ENCODE measurements around the gene ZNF688.
A peak's percentile ranks its signal among the peaks of the same experiment; 100 is the strongest.
"Not testable (repeated sequence)": the region's sequence is repeated elsewhere in the genome, so short reads cannot be mapped to it uniquely, and the experiment has no call there.

Gene ZNF688

GRCh38 chr16:30532285-30533145, 39.0 kb downstream of the ZNF688 start:
- DNase-seq: no peak

GRCh38 chr16:30530163-30531037, 41.1 kb downstream of the ZNF688 start:
- no peak for DNase-seq

DNA sequence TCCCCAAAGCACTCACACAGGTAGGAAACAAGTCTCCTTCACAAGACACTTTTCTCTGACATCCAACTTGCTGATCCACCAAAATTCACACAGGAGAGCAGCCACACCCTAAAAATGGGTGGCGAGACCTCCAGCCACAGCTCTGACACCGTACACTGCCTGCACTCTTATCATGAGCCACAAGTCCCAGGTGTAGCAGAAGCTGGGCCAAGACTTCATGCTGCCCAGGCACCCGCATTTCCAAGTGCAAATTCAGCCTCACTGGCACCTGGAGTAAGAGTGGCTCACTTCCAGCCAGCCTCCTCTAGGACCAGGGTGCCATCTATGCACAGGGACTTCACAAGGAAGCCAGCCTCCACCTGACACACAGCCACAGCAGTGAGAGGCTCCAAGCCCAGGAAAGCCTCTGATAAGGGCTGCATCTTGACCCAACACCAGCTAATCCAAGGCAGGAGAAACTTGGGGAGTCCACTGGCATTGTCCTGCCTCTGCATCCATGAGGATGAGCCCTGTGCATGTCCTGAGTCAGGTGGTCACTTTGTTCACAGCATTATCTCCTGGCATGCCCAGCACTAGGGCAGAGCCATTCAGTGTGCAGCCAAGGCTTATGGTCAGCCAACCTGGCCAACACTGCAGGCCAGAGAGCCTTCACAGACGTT, 42.6 kb downstream of the ZNF688 start:
- DNase-seq: no peak

DNA sequence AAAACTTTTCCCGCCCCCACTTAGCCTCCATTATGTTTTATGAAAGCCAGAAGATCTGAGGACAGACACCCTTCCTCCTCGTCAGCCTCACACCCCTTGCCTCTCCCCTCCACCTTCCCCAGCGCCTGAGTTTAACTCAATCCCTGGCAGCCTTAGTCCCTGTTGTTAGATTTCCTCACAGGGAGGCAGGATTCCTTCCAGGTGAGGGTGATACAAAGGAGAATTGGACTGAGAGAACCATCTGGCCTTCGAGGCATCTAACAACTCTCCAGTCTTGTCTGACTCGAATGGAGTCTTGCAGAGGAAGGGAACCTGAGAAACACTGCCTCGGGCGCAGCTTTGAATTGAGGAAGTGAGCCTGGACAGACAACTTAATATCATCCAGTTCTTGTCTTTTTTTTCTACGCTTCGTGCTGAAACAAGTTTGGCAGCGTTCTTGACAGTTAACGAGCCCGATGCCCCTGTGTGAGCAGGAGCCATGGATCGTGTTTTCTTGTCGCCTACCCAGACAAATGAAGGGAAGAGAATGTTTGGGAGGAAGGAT, 43.8 kb downstream of the ZNF688 start:
- DNase-seq: no peak

DNA sequence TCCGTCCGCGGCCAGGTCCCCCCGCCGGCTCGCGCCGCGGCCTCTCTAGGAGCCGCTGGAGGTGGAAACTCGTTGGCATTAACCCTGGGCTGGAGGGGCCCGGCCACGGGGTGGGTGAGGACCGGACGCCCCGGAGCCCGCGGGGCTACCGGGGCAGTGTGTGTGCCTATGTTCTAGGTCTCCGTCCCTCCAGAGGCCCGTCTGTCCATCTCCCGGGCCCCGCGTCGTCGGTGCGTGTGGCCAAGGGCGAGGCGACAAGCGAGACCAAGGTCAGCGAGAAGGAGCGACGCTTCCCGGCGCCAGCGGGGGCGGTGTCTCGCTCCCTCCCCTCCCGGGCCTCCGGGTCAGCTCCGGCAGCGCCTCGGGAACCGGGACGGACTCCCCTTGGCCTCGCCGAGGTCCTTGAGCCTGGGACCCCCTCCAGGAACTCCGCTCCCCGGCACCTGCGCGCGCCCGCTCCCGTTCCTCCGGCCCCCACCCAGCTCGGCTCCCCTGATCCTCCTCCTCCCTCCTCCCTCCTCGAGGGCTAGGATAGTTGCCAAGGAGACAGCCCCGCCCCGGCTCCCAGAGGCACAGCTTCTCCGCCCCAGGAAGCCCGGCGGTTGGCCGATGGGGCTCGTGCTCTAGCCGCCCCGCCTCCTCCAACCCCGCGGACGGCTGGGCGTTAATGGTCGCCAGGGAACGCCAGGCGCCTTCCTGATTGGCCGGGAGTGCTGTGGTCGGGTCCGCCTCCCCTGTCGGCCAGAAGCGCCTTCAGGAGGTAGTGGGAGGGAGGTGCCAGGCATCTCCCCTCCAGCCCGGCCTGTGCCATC, 44.5 kb downstream of the ZNF688 start:
- peak; percentile 77 for DNase-seq

DNA sequence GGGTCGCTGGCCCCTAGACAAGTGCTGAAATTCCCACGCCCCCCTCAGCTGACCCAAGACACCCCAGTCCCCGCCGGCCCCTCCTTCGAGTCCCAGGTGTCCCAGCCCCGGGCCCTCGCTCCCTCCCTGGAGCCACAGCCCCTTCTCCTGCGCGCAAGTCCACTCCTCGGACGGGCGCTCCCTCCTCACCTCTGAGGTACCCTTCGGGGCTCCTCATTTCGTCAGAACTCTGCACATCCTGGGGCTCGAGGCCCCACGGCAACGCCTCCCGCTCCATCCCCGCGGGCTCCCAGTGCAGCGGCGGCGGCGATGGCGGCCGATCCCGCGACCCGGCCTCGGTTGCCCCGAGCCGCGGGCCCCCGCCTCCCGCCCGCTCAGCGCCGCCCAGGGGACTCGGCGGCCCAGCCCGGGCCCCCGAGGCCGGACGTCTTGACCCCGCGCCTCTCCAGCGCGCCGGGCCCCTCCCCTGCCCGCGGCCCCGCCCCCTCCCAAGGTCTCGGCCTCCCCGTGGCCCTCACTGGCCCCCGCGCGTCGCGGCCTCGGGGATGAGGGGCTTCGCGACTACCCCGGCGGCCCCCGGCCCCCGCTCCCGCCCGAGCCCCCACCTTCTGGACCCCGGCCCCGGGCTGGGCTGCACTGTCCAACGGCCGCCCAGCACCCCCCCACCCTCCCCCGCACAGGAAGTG, 45.2 kb downstream of the ZNF688 start, which contains the start of gene ZNF768:
ZNF768 (minus strand) TSS at position 430 of the 686 bp plus-strand sequence; CDS start at position 277, 153 bp downstream.
- DNase-seq: no peak

GRCh38 chr16:30525844-30526136, 45.7 kb downstream of the ZNF688 start:
- no peak for DNase-seq

GRCh38 chr16:30524575-30525568, 46.6 kb downstream of the ZNF688 start:
- no peak for DNase-seq

DNA sequence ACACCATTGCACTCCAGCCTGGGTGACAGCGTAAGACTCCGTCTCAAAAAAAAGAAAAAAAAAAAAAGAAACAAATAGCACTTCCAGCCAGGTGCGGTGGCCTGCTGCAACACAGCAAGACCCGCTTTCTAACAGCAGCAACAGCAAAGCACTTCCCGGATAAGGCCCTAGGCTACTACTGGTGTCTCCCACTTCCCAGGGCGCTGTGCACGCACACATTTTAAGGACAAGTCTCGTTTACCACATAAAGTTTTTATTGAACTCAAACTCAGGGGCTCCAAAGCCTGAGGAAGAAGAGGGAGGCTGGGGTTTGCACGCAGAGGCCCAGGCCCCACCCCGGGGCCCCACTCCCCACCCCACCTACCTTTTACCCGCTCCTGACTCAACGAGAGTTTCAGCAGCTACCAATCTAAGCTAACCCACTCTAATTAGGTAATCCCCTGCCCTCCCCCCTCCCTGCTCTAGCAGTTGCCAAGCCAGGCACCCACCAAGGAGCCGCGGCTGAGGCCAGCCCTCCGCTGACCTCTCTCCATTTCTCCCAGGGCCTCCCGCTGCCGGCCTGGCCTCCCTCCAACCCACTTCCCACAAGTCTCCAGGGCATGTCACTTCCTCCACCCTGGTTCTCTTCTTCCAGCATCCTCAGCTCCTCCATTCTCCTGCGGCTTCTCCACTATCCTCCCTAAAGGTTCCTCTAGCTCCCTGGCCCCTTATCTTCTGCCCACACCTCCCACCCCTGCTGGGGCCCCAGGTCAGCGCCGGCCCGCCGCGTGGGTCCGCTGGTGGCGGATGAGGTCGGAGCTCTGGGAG, 47.5 kb downstream of the ZNF688 start:
- DNase-seq: no peak

DNA sequence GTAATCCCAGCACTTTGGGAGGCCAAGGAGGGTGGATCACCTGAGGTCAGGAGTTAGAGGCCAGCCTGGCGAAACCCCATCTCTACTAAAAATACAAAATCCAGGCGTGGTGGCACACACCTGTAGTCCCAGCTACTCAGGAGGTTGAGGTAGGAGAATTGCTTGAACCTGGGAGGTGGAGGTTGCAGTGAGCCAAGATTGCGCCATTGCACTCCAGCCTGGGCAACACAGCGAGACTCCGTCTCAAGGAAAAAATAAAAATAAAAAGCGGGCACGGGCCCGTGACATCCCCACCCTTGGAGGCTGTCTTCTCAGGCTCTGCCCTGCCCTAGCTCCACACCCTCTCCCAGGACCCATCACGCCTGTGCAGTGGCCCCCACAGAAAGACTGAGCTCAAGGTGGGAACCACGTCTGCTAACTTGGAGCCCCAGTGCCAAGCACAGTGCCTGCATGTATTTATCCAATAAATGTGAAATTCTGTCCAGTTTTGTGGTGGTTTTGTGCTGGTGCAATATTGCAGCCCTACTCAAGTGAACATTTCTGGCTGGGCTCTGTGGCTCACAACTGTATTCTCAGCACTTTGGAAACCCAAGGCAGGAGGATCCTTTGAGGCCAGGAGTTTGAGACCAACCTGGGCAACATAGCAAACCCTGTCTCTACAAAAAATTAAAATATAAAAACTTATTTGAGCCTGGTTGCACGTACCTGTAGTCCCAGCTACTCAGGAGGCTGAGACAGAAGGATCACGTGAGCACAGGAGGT, 48.6 kb downstream of the ZNF688 start:
- not testable (repeated sequence) for DNase-seq

- no peak for DNase-seq
Observed at GRCh38 chr16:30521873-30522641, 49.5 kb downstream of the ZNF688 start.

- DNase-seq: no peak
Observed at GRCh38 chr16:30521476-30521872, 50.0 kb downstream of the ZNF688 start.
